ENCODE results near the gene WAPL.

The WAPL gene

DNA sequence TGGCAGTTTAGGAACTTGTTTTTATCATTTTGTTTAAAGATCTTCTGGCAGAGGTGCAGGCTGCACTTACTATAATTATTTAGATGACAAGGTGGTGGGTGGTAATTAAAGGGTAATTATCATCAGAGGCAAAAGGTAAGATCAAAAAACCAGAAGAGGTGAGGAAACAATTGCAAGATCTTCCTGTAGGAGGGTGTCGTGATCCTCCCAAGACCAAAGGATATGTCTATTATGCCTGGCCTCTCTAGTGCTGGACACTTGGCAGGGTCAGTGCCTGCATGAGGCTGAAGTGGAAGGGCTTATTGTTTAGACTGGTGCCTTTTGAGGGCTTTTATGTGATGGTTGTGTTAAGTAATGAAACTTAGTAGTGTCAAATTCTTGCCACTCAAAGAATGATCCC lies 1.8 kb upstream of the WAPL start:
- no peak for DNase-seq (ENCODE audit: low spot score)

DNA sequence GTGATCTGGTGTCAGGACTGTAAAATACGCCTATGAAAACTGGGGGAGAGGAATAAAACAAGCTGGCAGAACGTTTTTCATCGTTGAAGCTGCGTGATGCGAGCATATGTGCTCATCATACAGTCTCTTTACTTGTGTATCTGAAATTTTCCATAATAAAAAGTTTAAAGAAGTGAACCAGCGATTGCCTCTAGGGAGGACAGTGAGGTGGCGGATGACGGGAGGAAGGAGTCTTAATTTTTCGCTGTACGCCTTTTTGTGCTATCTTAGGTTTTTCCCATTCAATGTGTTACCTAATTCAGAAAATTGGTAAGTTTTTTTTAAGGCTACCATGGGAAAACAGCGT lies 891 bp upstream of the WAPL start:
- no peak for DNase-seq (ENCODE audit: low spot score)

DNA sequence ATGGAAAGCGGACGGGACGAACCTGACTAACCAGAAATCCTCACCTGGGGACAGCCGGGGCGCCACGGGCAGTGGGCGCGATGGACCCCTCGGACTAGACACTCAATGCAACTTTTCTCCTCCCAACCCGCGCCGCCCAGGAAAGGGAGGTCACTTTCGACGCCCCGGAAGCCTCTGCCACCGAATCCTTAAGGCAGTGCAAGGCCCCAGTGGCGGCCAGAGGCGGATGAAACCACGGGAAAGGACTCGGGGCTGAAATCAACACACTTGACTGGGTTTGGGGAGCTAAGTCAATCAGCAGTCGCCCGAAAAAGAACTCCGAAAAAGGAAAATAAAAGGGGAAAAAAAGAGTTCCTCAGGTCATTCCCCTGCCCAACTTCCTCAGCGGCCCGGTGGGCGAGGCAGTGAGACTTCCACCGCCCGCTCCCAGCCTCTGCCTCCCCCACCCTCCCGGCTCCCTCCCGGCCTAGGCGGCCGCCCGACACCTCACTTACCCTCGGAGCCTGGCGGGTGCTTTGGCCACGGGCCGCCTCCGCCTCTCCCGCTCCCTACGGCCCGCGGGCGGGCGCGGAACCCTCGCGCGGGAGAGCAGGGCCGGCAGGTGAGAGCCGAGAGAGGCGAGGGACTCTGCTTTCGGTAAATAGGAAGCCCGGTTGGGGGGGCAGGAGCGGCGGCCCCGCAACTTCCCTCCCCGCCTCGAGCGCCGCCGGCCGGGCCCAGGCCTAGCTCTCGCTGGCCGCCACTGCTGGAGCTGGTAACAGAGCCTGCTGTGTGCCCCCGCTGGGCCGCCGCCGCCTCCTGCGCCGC lies 518 bp downstream of the WAPL start:
- peak; percentile 57 for DNase-seq (ENCODE audit: low spot score)

DNA sequence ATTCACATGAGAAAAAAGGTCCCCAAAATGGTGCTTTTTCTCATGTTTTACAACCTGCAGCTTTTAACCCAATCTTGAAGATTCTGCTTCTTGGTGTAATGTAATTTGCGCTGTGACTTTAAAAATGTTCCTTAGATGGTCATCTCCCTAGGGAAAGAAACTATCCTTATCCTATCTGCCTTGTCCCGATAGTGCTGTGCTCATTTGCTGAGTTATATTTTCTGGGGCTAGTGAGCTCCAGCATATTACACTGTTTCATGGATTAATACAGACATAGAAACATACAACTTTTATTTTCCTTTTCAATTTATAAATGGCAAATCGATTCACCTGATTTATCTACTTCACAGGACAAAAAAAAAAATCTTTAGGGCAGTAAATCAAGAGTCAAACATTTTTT lies 2.8 kb downstream of the WAPL start:
- no peak for DNase-seq (ENCODE audit: low spot score)

DNA sequence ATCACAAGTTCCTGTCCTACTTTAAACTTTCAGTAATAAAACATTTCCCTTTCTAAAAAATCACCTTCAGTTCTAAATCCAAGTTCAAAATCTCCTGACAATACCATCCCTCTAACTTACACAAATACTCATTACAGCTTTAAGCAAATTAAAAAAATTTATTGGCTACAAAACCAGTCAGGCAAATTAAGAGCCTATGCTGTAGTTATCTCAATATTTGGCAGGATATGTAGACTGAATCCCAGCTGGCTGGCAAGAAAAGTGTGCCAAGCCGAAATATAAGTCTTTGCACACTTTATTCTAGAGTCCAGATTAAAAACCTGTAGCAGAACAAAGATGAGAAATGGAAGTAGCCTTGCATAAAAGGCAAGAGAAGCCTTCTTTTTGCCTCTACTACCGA lies 9.5 kb downstream of the WAPL start:
- DNase-seq (ENCODE audit: low spot score), result no peak

DNA sequence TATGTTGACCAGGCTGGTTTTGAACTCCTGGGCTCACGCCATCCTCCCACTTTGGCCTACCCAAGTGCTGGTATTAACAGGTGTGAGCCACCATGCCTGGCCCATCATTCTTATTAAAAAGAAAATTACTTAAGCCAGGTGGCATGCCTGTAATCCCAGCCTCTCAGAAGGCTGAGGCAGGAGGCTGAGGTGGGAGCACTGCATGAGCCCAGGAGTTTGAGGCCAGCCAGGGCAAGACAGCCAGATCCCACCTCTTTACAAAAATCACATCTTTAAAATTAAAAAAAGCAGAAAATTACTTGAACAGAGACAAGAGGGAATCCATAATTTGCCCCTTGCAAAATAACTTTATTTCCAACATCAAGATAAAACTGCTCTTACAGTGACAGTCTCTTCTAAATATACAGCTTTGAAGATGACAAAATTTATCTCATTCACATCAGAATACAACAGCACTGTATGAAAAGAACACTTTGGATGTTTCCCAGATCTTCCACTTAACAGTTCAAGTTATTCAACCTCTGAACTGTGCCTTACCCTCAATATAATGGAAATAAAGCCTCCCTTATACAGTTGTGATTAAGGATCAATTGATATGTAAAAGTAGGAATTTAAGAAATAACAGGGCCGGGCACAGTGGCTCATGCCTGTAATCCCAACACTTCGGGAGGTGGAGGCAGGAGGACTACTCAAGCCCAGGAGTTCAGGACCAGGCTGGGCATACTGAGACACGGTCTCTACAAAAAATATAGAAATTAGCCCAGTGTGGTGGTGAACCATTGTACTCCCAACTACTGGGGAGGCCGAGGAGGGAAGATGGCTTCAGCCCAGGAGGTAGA lies 10.3 kb downstream of the WAPL start:
- DNase-seq (ENCODE audit: low spot score), result no peak

DNA sequence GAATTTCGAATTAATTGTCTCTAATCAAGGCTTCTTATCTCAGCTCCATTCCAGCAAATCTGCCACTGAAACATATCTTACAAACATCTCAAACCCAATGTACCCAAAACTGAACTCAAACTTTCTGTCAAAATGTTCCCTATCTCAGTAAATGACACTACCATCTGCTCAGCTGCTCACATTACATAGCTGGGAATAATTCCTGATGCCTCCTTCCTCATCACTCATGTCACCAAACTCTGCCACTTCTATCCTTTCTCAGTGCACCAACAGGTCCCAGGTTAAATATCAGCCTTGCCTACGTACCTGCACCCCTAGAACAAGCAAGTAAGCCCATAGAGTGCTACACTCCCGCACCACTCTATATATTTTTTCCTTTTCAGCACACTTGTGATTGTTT lies 12.4 kb downstream of the WAPL start:
- DNase-seq (ENCODE audit: low spot score), result no peak

DNA sequence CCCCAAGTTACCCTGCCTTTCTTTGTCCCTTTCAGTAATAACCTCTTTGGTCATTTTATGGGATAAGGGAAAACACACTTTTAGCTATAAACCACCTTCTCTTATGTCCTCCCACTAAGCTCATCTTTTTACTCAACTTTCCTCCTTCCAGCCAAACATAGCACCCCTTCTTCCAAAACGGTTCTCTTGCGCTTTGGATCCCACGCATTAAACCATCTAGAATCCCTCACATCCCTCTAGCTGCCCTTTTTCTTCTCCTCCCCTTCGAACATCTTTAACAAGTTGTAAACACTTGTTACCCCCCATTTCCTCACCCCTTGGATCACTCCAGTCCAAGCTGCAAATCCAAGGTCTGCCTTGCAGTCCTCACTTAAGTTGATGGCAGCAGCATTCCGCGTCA lies 13.4 kb downstream of the WAPL start:
- DNase-seq (ENCODE audit: low spot score), result no peak

DNA sequence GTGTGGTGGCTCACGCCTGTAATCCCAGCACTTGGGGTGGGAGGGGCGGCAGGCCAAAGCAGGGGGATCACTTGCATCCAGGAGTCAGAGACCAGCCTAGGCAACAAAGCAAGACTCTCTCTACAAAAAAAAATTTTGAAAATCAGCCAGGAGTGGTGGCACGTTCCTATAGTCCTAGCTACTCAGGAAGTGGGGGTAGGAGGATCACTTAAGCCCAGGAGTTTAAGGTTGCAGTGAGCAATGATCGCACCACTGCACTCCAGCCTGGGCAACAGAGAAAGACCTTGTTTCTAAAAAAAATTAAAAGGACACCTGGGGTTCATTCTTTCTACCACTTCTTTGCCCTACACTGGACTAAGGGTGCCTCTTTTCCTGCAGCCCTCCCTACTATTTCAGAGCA lies 15.1 kb downstream of the WAPL start:
- no peak for DNase-seq (ENCODE audit: low spot score)

DNA sequence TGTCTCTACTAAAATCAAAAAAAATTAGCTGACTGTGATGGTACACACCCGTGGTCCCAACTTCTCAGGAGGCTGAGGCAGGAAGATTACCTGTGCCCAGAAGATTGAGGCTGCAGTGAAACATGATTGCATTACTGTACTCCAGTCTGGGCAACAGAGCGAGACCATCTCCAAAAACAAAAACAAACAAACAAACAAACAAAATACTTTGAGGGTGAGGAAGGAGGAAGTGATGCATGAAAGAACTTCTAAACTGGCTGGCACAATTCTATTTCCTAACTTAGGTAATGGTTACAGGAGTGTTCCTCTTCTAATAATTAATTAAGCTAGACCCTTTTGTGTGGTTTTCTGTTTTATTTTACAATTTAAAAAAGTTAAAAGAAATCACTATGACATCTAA lies 15.5 kb downstream of the WAPL start:
- no peak for DNase-seq (ENCODE audit: low spot score)

DNA sequence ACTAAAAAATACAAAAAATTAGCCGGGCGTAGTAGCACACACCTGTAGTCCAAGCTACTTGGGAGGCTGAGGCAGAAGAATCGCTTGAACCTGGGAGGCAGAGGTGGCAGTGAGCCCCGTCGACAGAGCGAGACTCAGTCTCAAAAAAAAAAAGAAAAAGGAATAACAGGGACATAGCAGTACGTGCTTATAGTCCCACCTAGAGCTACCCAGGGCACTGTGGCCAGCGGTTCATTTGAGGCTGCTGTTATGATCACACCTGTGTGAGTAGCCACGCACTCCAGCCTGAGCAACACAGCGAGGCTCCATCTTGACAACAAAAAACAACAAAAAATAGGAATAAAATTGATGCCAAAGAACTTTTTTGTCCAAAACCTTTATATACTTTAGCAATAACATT lies 17.1 kb downstream of the WAPL start:
- no peak for DNase-seq (ENCODE audit: low spot score)

DNA sequence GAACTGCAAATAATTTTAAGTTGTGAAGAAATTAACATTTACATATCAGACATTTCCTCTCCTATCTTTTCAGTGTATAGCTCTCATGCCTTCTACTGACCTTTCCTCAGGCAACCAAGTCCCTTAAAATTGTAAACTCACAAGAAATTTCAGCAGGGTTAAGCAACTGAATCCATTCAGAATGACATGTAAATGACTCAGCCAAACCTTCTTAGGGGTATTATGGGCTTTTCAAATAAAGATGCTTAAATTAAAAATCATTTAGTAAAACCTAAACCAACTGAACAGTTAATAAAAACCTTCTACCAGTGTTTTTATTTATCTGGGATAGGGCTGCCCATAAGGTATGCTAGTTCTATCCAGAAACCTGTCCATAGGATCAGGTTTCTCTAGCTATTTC lies 20.7 kb downstream of the WAPL start:
- DNase-seq (ENCODE audit: low spot score), result no peak

DNA sequence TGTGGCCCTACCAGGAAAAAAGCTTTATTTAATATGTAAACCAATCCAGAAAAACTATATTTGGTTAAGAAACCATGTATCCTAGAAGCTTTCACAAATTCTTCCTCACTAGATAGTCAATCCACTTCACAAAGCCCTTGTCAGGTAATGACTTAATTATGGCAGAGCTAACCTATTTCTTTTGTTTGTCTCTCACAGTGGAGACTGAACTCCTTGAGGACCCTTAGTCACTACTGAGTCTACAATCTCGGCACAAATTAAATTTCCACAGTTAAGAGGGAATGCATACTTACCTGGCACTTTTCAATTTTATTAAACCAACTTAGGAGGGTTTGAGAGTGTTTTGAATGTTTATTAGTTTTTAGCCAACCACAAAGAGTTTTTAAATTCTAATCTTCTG lies 23.0 kb downstream of the WAPL start:
- no peak for DNase-seq (ENCODE audit: low spot score)

DNA sequence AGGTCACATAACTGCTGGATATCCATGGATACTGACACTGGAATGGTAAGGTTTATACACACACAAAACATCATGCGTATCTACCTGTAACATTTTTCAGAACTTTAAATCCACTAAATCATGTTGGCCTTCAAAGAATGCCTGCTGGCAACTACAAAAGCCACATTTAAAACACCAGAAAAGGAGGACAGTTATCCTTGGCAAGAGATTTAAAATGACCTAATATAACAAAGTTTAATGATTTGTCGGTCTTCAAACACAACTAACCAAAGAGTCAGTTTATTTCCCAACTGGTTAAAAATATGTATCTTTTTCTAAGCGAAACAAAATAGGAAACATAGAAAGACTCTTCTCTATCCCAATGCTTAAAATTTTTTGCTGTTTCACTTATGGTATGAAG lies 24.0 kb downstream of the WAPL start:
- no peak for DNase-seq (ENCODE audit: low spot score)

DNA sequence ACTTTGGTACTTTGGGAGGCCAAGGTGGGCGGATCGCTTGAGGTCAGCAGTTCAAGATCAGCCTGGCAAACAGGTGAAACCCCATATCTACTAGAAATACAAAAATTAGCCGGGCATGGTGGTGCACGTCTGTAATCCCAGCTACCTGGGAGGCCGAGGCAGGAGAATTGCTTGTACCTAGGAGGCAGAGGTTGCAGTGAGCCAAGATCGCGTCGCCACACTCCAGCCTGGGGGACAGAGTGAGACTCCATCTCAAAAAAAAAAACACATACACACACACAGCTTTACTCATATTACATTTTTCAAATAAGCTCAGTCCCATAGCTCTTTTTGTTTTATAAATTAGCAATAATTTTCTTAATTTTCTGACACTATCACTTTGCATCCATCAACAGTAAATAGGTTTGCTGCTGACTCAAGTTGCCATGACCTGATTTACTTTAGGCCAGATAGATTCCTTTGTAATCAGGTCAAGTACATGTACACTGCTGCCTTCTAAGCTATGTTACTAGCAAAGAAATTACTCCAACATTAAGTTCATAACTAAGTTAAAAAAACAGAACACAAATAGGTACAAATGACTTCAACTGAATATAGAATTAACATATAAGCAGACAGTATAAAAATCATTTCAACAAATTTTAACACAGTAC lies 31.5 kb downstream of the WAPL start:
- DNase-seq (ENCODE audit: low spot score), result no peak

DNA sequence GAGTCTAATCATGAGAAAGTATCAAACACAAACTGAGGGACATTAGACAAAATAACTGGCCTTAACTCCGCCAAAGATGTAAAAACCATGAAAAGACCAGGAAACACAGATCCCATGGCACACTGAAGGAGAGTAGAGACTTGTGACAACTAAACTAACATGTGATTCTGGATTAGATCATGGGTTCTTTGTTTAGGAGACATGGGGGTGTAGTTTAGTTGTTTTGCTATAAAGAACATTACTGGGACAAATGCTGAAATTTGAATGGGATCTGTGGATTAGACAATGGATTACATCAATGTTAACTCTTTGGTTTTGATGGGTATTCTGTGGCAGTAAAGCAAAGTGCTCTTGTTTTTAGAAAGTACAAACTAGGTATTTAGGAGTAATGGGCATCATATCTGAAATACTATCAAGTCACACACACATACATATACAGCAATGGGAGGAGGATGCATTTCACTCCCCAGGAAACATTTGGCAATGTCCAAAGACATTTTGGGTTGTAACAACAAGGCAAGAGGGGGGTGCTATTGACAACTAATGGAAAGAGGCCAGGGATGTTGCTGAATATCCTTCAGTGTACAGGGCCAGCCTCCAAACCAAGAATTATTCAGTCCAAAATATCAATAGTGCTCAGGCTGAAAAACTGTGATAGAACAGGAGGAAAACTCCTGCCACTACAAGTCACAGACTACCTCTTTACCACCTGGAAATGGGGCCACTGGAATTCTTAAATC lies 32.4 kb downstream of the WAPL start:
- DNase-seq (ENCODE audit: low spot score), result no peak

DNA sequence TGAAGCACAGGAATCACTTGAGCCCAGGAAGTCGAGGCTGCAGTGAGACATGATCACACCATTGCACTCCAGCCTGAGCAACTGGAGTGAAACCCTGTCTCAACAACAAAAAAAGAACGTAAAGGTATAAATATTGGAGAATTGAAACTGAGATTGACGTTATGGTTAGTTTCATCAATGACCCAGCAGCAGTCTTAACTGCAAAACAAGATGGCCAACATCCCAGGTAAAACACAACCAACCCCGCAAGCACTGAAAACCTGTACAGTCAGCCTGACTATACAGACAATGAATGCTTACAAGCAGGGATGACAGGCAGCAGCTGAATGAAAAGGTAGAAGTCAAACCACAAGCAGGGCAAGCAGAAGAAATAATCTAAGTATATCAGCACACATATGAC lies 34.7 kb downstream of the WAPL start:
- DNase-seq (ENCODE audit: low spot score), result no peak

DNA sequence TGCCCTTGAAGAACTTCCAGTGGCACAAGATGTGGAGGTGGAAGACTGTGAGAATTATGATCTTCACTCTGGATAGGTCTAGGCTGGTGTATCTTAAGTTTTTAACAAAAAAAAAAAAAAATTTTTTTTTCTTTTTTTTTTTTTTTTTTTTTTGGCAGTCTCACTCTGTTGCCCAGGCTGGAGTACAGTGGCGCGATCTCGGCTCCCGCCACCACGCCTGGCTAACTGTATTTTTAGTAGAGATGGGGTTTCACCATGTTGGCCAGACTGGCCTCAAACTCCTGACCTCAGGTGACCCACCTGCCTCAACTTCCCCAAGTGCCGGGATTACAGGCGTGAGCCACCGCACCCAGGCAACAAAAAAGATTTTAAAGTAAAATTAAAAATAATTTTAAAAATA lies 37.9 kb downstream of the WAPL start:
- no peak for DNase-seq (ENCODE audit: low spot score)

DNA sequence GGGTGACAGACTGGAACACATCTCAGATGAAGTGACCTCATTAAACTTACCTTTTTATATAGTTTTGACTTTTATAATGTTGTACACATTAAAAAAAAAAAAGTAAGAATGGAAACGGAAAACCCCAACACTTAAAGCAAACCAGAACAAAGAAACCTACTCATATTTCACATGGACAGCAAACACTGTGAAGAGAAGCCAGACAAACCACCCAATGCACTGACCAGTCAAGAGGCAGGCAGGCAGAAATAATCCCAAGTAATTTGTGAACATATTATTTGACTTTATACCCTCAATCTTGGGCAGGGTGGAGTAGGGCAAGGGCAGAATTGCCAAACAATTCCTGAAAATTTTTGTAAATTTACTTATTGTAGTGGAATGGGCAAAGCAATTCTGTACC lies 39.8 kb downstream of the WAPL start:
- DNase-seq (ENCODE audit: low spot score), result no peak

DNA sequence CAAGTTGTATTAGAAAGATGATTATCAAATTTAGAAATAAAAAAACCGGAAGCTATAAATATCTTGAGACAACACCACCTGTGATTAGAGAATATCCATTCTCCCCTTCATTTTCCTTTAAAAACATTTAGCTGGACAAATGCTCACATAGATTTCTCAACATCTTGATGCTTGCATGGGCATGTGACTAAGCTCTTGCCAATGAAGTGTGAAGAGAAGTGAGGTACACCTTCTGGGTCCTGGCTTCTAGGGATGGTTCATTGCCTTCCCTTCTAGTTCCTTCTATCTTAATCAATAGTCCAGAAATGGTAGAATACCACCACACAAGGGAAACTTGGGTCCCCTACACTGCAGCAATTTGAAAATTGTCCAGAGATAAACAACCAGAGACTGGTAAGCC lies 41.0 kb downstream of the WAPL start:
- DNase-seq (ENCODE audit: low spot score), result no peak

DNA sequence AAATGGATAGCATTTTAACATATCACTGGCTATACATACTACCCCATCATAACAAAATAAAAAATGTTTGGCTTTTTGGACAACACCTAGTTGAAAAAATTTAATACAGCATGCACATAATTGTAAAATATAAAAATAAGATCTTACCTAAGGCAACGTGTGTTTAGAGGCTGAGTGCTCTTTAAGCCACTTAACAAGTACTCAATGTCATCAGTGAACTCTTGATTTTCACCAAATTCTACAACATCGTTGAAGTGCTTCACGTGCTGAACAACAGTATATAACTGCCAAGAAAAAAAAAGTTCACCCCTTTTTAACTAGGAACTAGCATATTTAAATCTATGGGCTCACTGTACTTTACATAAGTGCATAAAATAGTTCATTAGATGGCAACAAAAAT lies 49.5 kb downstream of the WAPL start:
- DNase-seq (ENCODE audit: low spot score), result no peak

DNA sequence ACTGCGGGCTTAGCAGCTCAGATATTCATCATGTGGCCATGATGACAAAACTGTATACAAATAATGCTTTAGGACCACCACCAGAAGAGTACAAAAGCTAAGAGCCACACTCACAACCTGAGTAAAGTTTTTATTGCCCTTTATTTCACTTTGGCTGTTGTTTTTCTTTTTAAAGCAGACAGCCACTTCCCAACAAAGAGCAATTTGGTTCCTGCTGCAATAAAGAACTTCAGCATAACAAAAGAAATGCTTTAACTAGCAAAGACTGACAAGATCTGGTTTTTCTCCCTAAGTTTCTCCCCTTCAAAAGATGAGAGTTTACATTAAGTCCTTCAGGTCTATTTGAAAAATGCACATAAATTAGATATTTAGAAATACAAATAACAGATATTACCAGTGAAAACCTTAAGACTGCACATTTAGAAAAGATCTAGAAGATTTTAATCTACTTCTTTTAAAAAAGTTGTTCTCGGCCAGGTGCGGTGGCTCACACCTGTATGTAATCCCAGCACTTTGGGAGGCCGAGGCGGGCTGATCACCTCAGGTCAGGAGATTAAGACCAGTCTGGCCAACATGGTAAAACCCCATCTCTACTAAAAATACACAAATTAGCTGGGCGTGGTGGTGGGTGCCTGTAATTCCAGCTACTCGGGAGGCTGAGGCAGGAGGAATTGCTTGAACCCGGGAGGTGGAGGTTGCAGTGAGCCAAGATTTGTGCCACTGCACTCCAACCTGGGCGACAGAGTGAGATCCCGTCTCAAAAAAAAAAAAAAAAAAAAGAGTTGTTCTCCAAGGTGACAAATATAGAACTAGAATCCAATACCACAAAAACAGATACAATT lies 59.4 kb downstream of the WAPL start:
- DNase-seq (ENCODE audit: low spot score), result no peak

Data from HuH-7.5 (cell line).